SK-N-SH (cell line): ENCODE results near the gene KCNN3. TPM values are rescaled to one million over a fixed set of nuclear protein-coding genes. Genes with fewer than 3 reads are reported as not detected.

ENCODE experiments used
- CTCF ChIA-PET: fragments of 300-600, 350-600 bp; formaldehyde crosslinking; extraction: SDS; loops from one replicate; lab custom pipeline; 2021; lab: Yijun Ruan, JAX
- POLR2A ChIA-PET: fragments of 350-600 bp; sonication (Branson Sonifier 250); formaldehyde crosslinking; extraction: SDS; loops from one replicate; lab custom pipeline; 2020; ENCODE audit warnings: antibody characterized with exemption, inconsistent platforms; lab: Yijun Ruan, JAX
- DNase-seq: peaks from one replicate; pipeline ENCODE4 v3.0.0; 2012
- H2AFZ ChIP-seq: fragments of 200-600 bp; sonication (generic); 2 replicates; pipeline ENCODE4 v1.8.1; 2016; ENCODE audit warnings: antibody characterized with exemption, mild to moderate bottlenecking, low read depth
- H3F3A ChIP-seq: fragments of 200-600 bp; sonication (generic); replicated peaks from 2 replicates; pipeline ENCODE3; 2016; ENCODE audit warnings: antibody characterized with exemption, mild to moderate bottlenecking; ENCODE audit not compliant: insufficient read depth
- H3K27ac ChIP-seq, 2 experiments: fragments of 200-500 bp in 1 of 2; fragments of 200-600 bp in 1 of 2; sonication (Bioruptor generic) in 1 of 2; sonication (generic), shearing (Covaris generic) in 1 of 2; 2 replicates each; pipeline versions ENCODE4 v1.5.1 to v1.6.1; 2014 to 2016; ENCODE audit warnings: low read depth in 2 of 2, inconsistent platforms in 1 of 2, low read length in 1 of 2, mild to moderate bottlenecking in 1 of 2, mixed read lengths in 1 of 2
- H3K27me3 ChIP-seq: fragments of 200-600 bp; sonication (generic), shearing (Covaris generic); 2 replicates; pipeline ENCODE4 v1.6.1; 2016; ENCODE audit warnings: mixed run types; ENCODE audit not compliant: insufficient read depth
- H3K36me3 ChIP-seq, 2 experiments: fragments of 200-500 bp in 1 of 2; fragments of 200-600 bp in 1 of 2; sonication (Bioruptor generic) in 1 of 2; sonication (generic) in 1 of 2; replicated peaks in 1 of 2; 2 replicates each; pipeline versions ENCODE3 to v1.5.1; 2014 to 2016; ENCODE audit warnings: low read length in 1 of 2, mild to moderate bottlenecking in 1 of 2; ENCODE audit not compliant: insufficient read depth in 2 of 2, control insufficient read depth in 1 of 2
- H3K4me1 ChIP-seq, 2 experiments: fragments of 200-500 bp in 1 of 2; fragments of 200-600 bp in 1 of 2; sonication (Bioruptor generic) in 1 of 2; sonication (generic), shearing (Covaris generic) in 1 of 2; 2 replicates each; pipeline versions ENCODE4 v1.5.1 to v1.6.1; 2014 to 2016; ENCODE audit warnings: low read depth in 1 of 2, low read length in 1 of 2, mixed run types in 1 of 2; ENCODE audit not compliant: insufficient read depth in 2 of 2, control insufficient read depth in 1 of 2
- H3K4me2 ChIP-seq: fragments of 200-600 bp; sonication (generic), shearing (Covaris generic); 2 replicates; pipeline ENCODE4 v1.6.1; 2017; ENCODE audit warnings: mixed run types
- H3K4me3 ChIP-seq, 2 experiments: fragments of 200-500 bp in 1 of 2; fragments of 200-600 bp in 1 of 2; sonication (Bioruptor generic) in 1 of 2; sonication (generic), shearing (Covaris generic) in 1 of 2; 2 replicates each; pipeline versions ENCODE4 v1.5.1 to v1.8.1; 2014 to 2016; ENCODE audit warnings: low read depth in 2 of 2, inconsistent platforms in 1 of 2, low read length in 1 of 2, mild to moderate bottlenecking in 1 of 2, mixed read lengths in 1 of 2, moderate library complexity in 1 of 2
- H3K79me2 ChIP-seq: fragments of 200-600 bp; sonication (generic); 2 replicates; pipeline ENCODE4 v1.8.1; 2017; ENCODE audit warnings: mild to moderate bottlenecking; ENCODE audit not compliant: insufficient read depth
- H3K9ac ChIP-seq: fragments of 200-600 bp; sonication (generic); 2 replicates; pipeline ENCODE4 v1.6.1; 2017; ENCODE audit warnings: mixed run types
- H3K9me2 ChIP-seq: fragments of 200-600 bp; sonication (generic); 2 replicates; pipeline ENCODE4 v1.6.1; 2017; ENCODE audit warnings: mixed run types
- H3K9me3 ChIP-seq: fragments of 200-600 bp; sonication (generic); 2 replicates; pipeline ENCODE4 v1.6.1; 2017; ENCODE audit warnings: mixed run types, mild to moderate bottlenecking, moderate library complexity
- H4K20me1 ChIP-seq: fragments of 200-600 bp; sonication (generic); 2 replicates; pipeline ENCODE4 v1.6.1; 2017; ENCODE audit warnings: mild to moderate bottlenecking, mixed run types; ENCODE audit not compliant: insufficient read depth
- CHD2 ChIP-seq: fragments of 150-350 bp; IDR thresholded peaks from 2 replicates; pipeline ENCODE4 v1.6.1; 2018; ENCODE audit warnings: low read length; ENCODE audit not compliant: partially characterized antibody
- EZH2phosphoT487 ChIP-seq: fragments of 200-600 bp; sonication (generic); IDR thresholded peaks from 2 replicates; pipeline ENCODE4 v1.6.1; 2017; ENCODE audit warnings: low read depth, mixed run types, mild to moderate bottlenecking, antibody characterized with exemption, moderate library complexity, borderline replicate concordance
- FOXJ3 ChIP-seq: sonication (generic); formaldehyde crosslinking; IDR thresholded peaks from 2 replicates; pipeline ENCODE4 v1.5.1; 2020; ENCODE audit warnings: mild to moderate bottlenecking, missing genetic modification reagents
- FOXM1 ChIP-seq: IDR thresholded peaks from 2 replicates; pipeline ENCODE4 v1.4.0; 2012; ENCODE audit warnings: low read depth, mild to moderate bottlenecking
- GABPA ChIP-seq: IDR thresholded peaks from 2 replicates; pipeline ENCODE4 v1.4.0; 2012; ENCODE audit warnings: low read depth, mild to moderate bottlenecking
- GATA2 ChIP-seq: sonication (generic); formaldehyde crosslinking; IDR thresholded peaks from 2 replicates; pipeline ENCODE4 v1.5.0; 2020; ENCODE audit warnings: mild to moderate bottlenecking, missing genetic modification reagents
- MEF2A ChIP-seq: IDR thresholded peaks from 2 replicates; pipeline ENCODE4 v1.4.0; 2012; ENCODE audit warnings: low read depth, borderline replicate concordance
- NFIC ChIP-seq: IDR thresholded peaks from 2 replicates; pipeline ENCODE4 v1.4.0; 2012; ENCODE audit warnings: borderline replicate concordance
- NRF1 ChIP-seq: IDR thresholded peaks from 2 replicates; pipeline ENCODE4 v1.6.1; 2012; ENCODE audit warnings: low read depth, mild to moderate bottlenecking, low read length
- POLR2AphosphoS5 ChIP-seq: IDR thresholded peaks from 2 replicates; pipeline ENCODE4 v1.6.1; 2012; ENCODE audit warnings: low read depth, low read length
- RAD21 ChIP-seq: IDR thresholded peaks from 2 replicates; pipeline ENCODE4 v1.6.1; 2012; ENCODE audit warnings: mild to moderate bottlenecking, low read length
- RCOR1 ChIP-seq: fragments of 150-350 bp; IDR thresholded peaks from 2 replicates; pipeline ENCODE4 v1.6.1; 2017; ENCODE audit warnings: antibody characterized with exemption, low read length
- RXRA ChIP-seq: IDR thresholded peaks from 2 replicates; pipeline ENCODE4 v1.4.0; 2012; ENCODE audit warnings: low read depth, mild to moderate bottlenecking, borderline replicate concordance
- SIN3A ChIP-seq: IDR thresholded peaks from 2 replicates; pipeline ENCODE4 v1.6.1; 2012; ENCODE audit warnings: low read depth, mild to moderate bottlenecking, low read length, moderate library complexity, borderline replicate concordance
- TCF12 ChIP-seq: IDR thresholded peaks from 2 replicates; pipeline ENCODE4 v1.4.0; 2012
- YY1 ChIP-seq: IDR thresholded peaks from 2 replicates; pipeline ENCODE4 v1.4.0; 2012; ENCODE audit warnings: low read depth, mild to moderate bottlenecking
- WGBS: methylation state at CpG from one replicate; pipeline ENCODE4 v1.1.6; 2017; ENCODE audit warnings: low lambda C conversion rate; 5-methylcytosine and 5-hydroxymethylcytosine counted together
- polyA plus RNA-seq, 3 experiments: library from polyadenylated mRNA; depleted of rRNA; stranded (reverse); fragments of >200 nt; gene quantifications; 2 replicates each; pipeline ENCODE4 v1.2.3, GENCODE V29; 2012
- TF ChIP-seq, protein P1 (sequence below): IDR thresholded peaks from 2 replicates; pipeline ENCODE4 v1.6.1; 2012; ENCODE audit warnings: mild to moderate bottlenecking, low read depth, low read length, moderate library complexity
- TF ChIP-seq, protein P2 (sequence below): IDR thresholded peaks from 2 replicates; pipeline ENCODE4 v1.4.0; 2012; ENCODE audit warnings: low read depth
- TF ChIP-seq, protein P3 (sequence below): IDR thresholded peaks from 2 replicates; pipeline ENCODE4 v1.4.0; 2012; ENCODE audit warnings: low read depth, borderline replicate concordance
- TF ChIP-seq, protein P4 (sequence below): IDR thresholded peaks from 2 replicates; pipeline ENCODE4 v1.4.0; 2012; ENCODE audit warnings: low read depth, borderline replicate concordance

Gene KCNN3
- polyA plus RNA-seq, 1 of the 3 experiments (the other 2 are of a cell fraction) = 0.16 TPM

DNA sequence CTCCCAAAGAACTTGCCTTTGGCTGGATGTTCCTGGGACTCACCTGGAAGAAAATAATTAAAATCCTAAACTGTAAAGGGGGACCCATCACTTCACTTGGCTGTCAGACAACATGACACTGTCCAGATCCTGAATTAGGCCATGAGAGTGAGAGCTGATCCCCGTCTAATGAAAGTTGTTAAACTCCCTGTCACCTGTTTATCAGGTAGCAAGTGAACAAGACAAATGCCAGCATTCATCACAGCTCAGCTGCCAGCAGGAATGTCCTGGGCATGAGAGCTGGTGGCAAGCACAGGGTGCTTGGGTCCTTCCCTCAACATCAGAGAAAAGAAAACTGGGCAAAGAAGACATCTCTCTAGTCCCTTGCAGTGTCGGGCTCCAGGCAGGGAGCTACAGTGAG lies 42.7 kb upstream of the KCNN3 start:
- CTCF ChIA-PET = interaction anchor here (1.0 to 1.6 kb wide), 3 partner anchors 34 to 433 kb away, joined by 3 to 4 read pairs (median 4); no protein-coding TSS in a partner anchor
- H3K9me3 ChIP-seq = no peaks in the 10 kb centered on the region
- no peaks in the 10 kb centered on the region for H3K4me1 ChIP-seq
- no peak overlapping the region for H3K9ac ChIP-seq
- no peaks in the 10 kb centered on the region for H3F3A ChIP-seq
- no peak for TF ChIP-seq EZH2phosphoT487
- no peak for TF ChIP-seq RCOR1
- no peak for TF ChIP-seq SIN3A
- TF ChIP-seq, protein P1, sequence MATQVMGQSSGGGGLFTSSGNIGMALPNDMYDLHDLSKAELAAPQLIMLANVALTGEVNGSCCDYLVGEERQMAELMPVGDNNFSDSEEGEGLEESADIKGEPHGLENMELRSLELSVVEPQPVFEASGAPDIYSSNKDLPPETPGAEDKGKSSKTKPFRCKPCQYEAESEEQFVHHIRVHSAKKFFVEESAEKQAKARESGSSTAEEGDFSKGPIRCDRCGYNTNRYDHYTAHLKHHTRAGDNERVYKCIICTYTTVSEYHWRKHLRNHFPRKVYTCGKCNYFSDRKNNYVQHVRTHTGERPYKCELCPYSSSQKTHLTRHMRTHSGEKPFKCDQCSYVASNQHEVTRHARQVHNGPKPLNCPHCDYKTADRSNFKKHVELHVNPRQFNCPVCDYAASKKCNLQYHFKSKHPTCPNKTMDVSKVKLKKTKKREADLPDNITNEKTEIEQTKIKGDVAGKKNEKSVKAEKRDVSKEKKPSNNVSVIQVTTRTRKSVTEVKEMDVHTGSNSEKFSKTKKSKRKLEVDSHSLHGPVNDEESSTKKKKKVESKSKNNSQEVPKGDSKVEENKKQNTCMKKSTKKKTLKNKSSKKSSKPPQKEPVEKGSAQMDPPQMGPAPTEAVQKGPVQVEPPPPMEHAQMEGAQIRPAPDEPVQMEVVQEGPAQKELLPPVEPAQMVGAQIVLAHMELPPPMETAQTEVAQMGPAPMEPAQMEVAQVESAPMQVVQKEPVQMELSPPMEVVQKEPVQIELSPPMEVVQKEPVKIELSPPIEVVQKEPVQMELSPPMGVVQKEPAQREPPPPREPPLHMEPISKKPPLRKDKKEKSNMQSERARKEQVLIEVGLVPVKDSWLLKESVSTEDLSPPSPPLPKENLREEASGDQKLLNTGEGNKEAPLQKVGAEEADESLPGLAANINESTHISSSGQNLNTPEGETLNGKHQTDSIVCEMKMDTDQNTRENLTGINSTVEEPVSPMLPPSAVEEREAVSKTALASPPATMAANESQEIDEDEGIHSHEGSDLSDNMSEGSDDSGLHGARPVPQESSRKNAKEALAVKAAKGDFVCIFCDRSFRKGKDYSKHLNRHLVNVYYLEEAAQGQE = no peak
- TF ChIP-seq NRF1 = no peak
- TF ChIP-seq FOXJ3 = no peak
- no peak for TF ChIP-seq POLR2AphosphoS5
- no peak for TF ChIP-seq RAD21
- no peak for TF ChIP-seq CHD2
- TF ChIP-seq YY1 = no peak
- TF ChIP-seq, protein P2, sequence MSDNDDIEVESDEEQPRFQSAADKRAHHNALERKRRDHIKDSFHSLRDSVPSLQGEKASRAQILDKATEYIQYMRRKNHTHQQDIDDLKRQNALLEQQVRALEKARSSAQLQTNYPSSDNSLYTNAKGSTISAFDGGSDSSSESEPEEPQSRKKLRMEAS = no peak
- no peak for TF ChIP-seq GABPA
- TF ChIP-seq, protein P3, sequence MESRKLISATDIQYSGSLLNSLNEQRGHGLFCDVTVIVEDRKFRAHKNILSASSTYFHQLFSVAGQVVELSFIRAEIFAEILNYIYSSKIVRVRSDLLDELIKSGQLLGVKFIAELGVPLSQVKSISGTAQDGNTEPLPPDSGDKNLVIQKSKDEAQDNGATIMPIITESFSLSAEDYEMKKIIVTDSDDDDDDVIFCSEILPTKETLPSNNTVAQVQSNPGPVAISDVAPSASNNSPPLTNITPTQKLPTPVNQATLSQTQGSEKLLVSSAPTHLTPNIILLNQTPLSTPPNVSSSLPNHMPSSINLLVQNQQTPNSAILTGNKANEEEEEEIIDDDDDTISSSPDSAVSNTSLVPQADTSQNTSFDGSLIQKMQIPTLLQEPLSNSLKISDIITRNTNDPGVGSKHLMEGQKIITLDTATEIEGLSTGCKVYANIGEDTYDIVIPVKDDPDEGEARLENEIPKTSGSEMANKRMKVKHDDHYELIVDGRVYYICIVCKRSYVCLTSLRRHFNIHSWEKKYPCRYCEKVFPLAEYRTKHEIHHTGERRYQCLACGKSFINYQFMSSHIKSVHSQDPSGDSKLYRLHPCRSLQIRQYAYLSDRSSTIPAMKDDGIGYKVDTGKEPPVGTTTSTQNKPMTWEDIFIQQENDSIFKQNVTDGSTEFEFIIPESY = no peak
- TF ChIP-seq TCF12 = no peak
- TF ChIP-seq, protein P4, sequence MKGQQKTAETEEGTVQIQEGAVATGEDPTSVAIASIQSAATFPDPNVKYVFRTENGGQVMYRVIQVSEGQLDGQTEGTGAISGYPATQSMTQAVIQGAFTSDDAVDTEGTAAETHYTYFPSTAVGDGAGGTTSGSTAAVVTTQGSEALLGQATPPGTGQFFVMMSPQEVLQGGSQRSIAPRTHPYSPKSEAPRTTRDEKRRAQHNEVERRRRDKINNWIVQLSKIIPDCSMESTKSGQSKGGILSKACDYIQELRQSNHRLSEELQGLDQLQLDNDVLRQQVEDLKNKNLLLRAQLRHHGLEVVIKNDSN = no peak
- TF ChIP-seq GATA2 (CRISPR knock-in tag) = no peak
- no peak for TF ChIP-seq FOXM1
- no peak for TF ChIP-seq NFIC
- no peak for TF ChIP-seq RXRA
- TF ChIP-seq MEF2A = no peak
- TF ChIP-seq, all 33 proteins: peak for 0
- WGBS = 70% methylated on average over 2 of the region's 2 CpGs
- Histone ChIP-seq H3K4me3 (no peak overlapping the region), H3K4me2 (no peak overlapping the region), H3K27me3 (no peaks in the 10 kb centered on the region), H3K9me2 (no peaks in the 10 kb centered on the region), H3K79me2 (no peaks in the 10 kb centered on the region), H3K27ac (no peak overlapping the region), H2AFZ (no peak overlapping the region), H4K20me1 (no peaks in the 10 kb centered on the region), H3K36me3 (no peaks in the 10 kb centered on the region)
- no peak for DNase-seq
- POLR2A ChIA-PET = no interaction called here
